GDM1 (cell line): ENCODE measurements around the gene HBA1.
"Not testable (repeated sequence)": the region's sequence is repeated elsewhere in the genome, so short reads cannot be mapped to it uniquely, and the experiment has no call there.

Source experiments
- DNase-seq: peaks from one replicate; lab custom pipeline; 2025; lab: John Stamatoyannopoulos, UW

The HBA1 gene

DNA sequence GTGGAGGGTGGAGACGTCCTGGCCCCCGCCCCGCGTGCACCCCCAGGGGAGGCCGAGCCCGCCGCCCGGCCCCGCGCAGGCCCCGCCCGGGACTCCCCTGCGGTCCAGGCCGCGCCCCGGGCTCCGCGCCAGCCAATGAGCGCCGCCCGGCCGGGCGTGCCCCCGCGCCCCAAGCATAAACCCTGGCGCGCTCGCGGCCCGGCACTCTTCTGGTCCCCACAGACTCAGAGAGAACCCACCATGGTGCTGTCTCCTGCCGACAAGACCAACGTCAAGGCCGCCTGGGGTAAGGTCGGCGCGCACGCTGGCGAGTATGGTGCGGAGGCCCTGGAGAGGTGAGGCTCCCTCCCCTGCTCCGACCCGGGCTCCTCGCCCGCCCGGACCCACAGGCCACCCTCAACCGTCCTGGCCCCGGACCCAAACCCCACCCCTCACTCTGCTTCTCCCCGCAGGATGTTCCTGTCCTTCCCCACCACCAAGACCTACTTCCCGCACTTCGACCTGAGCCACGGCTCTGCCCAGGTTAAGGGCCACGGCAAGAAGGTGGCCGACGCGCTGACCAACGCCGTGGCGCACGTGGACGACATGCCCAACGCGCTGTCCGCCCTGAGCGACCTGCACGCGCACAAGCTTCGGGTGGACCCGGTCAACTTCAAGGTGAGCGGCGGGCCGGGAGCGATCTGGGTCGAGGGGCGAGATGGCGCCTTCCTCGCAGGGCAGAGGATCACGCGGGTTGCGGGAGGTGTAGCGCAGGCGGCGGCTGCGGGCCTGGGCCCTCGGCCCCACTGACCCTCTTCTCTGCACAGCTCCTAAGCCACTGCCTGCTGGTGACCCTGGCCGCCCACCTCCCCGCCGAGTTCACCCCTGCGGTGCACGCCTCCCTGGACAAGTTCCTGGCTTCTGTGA lies at the start of gene HBA1:
Gene HBA1 (plus strand): TSS at position 204 of the 906 bp plus-strand sequence. CDS start 37 bp downstream, at position 241.
- not testable (repeated sequence) for DNase-seq

DNA sequence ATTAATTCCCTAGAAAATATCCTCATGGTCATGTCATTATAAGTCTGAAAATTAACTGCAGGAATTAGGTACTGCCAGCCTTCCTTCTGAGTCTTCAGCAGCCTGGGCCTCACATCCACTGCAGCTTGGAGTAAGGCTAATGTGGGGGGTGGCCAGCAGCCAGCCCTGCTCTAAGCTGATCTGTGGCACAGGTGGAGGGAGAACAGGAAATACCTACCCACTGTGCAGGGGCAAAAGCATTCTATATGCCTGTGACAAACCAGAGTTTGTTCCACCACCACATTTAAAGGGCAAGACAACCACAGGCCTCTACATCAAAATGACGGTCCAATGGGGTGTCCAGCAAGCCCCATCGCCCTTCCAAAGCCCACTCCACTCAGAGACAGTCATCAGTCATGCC lies 47.4 kb upstream of the HBA1 start:
- no peak for DNase-seq

DNA sequence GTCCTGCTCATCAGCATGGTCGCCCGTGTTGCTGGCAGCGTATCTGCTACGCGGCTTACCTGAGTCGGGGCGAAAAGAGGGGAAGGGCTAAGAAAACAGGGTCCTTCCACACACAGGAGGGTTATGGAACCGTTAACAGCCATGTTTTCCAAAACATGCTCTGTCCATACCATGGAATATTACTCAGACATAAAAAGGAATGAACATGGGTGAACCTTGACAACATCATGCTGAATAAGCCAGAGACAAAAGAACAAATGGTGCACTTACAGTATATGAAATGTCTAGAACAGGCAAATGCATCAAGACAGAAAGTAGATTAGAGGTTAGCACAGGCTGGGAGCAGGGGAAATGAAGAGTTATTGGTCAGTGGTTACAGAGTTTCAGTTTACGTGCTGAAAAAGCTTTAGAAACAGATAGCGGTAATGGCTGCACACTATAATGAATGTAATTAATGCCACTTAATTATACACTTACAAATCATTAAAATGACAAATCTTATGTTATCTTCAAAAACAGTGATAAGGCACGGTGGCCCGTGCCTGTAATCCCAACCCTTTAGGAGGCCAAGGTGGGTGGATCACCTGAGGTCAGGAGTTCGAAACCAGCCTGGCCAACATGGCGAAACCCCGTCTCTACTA lies 45.8 kb upstream of the HBA1 start:
- no peak for DNase-seq

DNA sequence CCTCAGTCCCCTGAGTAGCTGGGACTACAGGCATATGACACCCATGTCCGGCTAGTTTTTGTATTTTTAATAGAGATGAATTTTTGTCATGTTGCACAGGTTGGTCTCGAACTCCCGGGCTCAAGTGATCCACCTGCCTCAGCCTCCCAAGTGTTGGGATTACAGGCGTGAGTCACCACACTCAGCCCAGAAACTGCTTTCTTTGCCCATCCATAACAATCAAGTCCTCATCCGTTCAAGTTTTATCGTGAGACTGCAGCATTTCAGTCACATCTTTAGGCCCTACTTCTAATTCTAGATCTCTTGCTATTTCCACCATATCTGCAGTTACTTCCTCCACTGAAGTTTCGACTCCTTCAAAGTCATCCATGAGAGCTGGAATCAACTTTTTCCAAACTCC lies 44.4 kb upstream of the HBA1 start:
- no peak for DNase-seq

DNA sequence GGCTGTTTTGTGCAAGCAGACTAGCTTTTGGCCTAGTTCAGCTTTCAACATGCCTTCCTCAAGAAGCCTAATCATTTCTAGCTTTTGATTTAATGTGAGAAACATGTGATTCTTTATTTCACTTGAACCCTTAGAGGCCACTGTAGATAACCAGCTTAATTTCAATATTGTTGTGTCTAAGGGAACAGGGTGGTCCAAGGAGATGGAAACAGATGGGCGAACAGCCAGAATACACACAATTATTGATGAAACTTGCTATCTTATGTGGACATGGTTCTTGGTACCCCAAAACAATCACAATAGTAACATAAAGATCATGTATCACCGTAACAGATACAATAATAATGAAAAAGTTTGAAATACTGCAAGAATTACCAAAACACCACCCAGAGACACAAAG lies 42.8 kb upstream of the HBA1 start:
- DNase-seq, result no peak

DNA sequence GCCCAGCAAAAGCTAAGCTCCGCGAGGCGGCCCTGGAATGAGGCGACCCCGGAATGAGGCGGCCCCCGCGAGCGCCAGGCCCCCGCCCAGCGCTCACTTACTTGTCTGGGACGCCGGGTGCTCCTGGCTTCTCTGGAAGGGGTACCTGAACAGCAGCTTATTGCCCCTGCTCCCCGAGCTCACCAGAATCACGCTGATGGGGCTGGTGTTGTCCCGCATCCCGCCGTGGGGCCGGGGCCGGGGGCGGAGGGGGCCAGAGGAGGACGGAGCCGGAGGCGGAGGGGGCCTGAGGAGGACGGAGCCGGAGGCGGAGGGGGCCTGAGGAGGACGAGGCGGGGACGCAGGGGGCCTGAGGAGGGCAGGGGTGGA lies 38.4 kb upstream of the HBA1 start:
- DNase-seq, result no peak

DNA sequence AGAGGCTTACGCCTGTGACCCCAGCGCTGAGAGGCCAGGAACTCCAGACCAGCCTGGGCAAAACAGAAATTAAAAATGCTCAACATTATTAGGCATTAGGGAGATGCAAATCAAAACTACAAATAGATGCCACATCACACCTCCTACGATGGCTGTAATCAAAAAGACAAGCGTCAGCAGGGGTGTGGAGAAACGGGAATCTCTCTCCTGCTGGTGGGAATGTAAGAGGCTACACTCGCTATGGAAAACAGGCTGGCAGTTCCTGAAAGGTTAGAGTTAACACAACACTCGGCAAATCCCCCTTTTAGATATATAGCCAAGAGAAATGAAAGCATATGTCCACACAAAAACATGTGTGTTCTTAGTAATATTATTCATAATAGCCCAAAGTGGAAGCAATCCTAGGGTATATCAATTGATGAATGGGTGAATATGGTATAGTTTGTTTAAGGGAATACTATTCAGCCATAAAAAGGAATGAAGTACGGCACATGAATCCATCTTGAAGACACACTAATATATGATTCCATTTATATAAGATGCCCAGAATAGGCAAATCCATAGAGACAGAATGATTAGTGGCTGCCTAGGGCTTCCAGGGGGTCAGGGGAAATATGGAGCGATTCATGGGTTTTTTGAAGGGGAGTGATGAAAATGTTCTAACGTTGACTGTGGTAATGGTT lies 36.2 kb upstream of the HBA1 start:
- DNase-seq, result no peak

DNA sequence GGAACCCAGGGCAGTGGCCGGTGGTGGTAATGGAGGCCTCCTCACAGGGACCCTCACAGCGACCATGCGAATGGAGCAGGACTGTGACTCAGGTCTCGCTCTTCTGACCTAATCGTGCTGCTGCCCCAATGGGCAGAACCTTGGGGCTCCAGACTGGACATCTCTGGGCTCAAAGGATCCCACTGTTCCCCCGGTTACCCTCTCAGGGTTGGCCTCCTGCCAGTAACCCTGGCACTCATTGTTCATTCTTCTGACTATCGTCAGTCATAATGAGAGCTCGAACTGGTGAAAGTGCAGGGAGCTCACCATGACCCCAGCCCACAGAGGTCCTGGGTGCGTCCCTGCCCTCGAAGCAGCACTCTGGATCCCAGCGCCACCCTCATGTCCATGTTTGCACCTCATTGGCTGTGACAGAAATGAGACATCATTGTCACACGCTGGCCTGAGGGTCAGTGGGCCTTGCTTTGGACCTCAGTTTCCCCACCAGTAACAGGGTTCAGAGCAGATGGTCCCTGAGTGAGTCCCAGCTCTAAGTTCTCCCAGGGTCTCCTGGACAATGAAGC lies 34.0 kb upstream of the HBA1 start:
- no peak for DNase-seq

DNA sequence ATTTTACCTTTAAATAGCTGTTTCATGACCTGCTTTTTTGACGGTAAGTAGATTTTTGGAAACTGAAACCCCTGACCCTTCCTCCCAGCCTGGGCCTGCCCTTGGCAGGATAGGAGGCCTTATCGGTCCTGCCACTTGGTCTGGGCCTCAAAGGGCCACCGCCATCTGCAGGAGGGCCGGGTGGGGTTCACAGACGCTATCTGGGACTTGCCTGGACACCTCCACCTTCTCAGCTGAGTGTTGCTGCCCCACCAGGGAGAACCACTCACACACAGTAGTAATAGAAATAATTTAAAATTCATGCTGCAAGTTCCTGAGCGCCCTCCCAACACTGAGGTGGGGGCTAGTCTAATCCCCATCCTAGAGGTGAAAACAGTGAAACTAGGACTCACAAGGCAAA lies 33.4 kb upstream of the HBA1 start:
- no peak for DNase-seq

DNA sequence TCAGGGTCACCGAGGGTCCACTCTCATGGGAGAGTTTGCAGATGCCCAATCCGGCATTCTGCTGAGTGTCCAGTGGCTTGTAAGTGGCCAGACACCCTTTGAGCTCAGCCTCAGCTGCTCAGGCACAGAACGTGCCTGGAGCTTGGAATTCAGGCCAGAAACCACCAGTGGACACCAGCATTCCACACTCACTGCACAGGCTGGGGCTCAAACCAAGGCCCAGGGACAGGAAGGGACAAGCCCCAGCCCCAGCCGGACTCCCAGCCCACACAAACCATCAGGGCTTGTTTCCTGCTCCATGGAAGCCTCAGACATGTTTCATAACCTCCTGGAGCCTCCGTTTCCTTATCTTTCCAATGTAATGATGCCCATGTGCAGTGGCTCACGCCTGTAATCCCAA lies 33.0 kb upstream of the HBA1 start:
- DNase-seq, result no peak

DNA sequence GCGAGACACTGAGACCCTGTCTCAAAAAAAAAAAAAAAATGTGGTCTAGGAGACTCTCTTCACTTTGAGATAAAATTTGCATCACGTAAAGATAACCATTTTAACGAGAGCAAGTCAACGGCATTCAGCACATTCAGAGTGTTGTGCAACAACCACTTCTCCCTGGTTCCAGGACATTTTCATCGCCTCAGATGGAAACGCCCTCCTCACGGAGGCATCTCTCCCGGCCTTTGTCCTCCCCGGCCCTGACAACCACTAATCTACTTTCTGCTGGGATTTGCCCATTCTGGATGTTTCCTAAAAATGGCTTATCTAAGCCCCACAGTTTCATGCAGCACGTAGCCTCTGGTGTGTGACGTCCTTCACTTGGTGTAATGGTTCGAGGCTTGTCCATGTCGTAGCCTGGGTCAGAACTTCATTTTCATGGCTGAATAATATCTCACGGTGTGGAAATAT lies 31.7 kb upstream of the HBA1 start:
- DNase-seq, result no peak

DNA sequence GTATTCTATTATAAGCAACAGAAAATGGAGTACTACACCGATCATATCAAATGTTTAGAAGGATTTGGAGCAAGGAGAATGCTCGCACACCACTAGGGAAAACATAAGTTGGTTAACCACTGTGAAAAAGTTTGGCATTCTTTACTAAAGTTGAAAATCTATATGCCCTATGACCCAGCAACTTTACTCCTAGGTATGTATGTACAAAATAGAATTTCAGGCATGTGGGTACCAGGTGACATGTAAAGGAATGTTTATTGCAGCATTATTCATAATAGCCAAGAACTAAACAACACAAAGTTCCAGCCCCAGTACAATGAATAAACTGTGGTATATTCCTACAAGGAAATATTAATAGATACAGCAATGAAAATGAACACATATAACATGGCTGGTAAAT lies 29.8 kb upstream of the HBA1 start:
- DNase-seq, result no peak

DNA sequence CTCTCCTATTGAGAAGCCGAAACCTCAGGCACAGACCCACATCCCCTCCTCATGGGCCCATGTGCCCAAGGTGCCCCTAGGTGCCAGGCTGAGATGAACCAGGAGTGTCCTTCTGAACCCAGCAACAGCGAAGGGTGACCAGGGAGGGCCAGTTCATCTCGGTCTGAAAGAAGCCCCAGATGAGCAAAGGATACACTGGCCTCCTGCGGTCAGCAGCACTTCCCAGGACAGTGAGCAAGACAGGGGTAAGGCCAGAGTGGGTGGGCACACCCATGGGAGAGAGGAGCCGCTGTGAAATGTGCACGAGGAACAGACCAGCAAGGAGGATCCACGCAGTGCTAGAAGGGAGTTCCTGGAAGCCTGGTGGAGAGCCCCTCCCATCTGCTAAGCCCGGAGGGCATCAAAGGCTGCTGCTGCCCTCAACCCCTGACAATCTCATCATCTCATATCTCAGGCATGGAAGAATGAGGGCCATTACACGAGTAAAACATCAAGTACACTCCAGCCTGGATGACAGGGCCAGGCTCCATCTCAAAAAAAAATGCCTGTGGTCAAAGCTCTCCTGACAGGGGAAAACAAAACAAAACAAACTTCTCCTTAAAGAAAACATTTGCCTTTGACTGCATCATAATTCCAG lies 27.3 kb upstream of the HBA1 start:
- DNase-seq, result no peak

DNA sequence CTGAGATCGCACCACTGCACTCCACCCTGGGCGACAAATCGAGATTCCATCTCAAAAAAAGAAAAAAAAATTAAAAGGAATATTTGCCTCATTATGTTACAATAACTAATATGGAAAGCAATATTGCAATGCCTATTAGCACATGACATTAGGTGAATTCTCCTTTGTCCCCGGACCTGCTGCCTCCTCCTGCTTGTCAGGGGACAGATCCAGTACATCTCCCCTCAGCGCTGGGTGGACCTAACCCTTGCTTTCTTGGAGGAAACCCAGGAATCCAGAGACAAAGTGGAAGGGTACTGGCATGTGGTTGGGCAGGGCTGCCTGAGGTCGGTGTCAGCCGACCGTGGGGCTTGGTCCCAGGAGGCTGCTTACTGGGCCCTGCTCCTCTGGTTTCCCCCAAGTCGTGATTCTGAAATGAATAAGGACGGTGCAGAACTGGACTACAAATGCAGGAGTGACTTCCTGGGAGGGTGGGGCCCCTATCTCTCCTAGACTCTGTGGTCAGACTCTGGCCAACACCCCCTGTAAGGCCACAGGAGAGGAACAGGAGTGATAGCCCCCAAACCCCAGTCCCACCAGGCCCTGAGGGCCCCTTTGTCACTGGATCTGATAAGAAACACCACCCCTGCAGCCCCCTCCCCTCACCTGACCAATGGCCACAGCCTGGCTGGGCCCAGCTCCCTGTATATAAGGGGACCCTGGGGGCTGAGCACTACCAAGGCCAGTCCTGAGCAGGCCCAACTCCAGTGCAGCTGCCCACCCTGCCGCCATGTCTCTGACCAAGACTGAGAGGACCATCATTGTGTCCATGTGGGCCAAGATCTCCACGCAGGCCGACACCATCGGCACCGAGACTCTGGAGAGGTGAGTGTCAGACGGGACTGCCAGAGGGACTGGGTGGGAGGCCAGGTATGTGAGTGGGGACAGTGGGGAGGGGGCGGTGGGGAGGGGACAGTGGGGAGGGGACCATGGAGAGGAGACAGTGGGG lies 24.0 kb upstream of the HBA1 start, which contains the start of gene HBZ:
Gene HBZ (plus strand): TSS at position 504 of the 988 bp plus-strand sequence. CDS start 266 bp downstream, at position 770.
- DNase-seq, result no peak

DNA sequence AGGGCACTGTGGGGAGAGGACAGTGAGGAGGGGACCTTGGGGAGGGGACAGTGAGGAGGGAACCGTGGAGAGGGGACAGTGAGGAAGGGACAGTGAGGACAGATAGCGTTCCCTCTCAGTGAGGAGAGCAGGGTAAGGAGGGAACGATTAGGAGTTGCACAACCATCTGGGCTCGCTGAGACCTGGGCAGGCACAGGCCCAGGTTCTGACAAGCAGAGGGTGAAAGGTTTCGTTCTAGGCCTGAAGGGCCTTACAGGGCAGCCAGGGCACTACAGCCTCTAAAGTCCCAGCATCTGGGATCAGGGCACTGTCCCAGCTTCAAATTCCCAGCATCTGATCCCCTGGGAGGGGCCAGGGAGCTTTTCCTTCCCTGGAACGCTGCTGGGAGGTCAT lies 23.4 kb upstream of the HBA1 start:
- DNase-seq, result not testable (repeated sequence)

DNA sequence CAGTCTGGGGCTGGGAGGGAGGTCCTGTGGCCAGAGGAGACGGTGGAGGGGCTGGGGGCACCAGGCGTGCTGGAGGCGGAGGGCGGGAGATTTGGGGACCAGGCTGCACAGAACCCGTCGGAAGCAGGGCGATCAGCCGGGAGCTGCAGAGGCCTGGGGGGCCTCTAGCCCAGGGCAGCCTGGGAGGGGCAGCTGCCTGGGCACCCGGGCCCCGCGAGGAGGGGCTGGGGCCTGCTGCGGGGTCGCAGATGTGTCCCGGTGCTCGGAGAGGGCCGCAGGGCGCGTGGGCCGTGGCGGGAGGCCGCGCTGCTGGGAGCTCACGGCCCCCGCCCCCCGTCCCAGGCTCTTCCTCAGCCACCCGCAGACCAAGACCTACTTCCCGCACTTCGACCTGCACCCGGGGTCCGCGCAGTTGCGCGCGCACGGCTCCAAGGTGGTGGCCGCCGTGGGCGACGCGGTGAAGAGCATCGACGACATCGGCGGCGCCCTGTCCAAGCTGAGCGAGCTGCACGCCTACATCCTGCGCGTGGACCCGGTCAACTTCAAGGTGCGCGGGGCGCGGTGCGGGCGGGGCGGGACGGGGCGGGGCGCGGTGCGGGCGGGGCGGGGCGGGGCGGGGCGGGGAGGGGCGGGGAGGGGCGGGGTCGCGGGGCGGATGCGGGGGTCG lies 22.8 kb upstream of the HBA1 start:
- not testable (repeated sequence) for DNase-seq

DNA sequence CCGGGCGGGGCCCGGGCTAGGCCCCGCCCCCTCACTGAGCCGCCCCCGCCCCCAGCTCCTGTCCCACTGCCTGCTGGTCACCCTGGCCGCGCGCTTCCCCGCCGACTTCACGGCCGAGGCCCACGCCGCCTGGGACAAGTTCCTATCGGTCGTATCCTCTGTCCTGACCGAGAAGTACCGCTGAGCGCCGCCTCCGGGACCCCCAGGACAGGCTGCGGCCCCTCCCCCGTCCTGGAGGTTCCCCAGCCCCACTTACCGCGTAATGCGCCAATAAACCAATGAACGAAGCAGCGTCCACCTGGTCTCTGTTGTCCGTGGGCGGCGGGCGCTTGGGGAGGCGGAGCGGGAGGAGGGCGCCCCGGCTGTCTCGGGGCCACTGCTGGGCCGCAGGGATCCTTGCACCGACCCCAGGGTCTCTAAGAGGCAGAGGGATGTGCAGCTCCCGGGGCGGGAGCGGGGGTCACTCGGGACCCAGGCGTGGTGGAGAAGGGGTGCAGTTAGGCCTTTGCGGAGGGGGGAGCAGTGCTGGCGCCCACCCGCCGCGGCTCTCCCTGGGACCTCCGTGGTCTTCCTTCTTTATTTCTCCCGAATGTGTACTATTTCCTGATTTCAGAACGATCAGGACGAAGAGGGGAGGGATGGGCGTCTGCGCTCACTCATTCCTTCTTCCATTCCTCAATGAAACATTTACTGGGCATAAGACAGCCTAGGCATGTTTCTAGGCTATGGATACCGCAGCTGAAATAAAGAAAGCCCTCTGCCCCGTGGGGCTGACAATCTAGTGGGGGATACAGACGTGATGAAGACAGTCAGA lies 22.1 kb upstream of the HBA1 start:
- no peak for DNase-seq

DNA sequence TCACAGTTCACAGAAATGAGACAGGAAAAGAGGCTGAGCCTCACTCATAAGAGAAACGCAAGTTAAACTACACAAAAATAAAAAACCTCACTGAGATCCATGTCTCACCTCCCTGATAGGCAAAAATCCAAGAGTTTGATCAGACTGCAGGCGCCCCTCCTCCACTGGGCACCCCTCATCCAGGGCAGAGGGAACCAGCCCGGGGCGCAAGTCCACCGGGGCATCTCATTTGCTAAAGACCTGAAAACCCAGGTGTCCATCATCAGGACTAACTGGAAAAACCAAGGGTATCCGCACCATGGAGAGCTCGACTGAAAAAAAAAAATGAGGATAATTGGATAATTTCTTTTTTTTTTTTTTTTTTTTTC lies 21.5 kb upstream of the HBA1 start:
- no peak for DNase-seq

DNA sequence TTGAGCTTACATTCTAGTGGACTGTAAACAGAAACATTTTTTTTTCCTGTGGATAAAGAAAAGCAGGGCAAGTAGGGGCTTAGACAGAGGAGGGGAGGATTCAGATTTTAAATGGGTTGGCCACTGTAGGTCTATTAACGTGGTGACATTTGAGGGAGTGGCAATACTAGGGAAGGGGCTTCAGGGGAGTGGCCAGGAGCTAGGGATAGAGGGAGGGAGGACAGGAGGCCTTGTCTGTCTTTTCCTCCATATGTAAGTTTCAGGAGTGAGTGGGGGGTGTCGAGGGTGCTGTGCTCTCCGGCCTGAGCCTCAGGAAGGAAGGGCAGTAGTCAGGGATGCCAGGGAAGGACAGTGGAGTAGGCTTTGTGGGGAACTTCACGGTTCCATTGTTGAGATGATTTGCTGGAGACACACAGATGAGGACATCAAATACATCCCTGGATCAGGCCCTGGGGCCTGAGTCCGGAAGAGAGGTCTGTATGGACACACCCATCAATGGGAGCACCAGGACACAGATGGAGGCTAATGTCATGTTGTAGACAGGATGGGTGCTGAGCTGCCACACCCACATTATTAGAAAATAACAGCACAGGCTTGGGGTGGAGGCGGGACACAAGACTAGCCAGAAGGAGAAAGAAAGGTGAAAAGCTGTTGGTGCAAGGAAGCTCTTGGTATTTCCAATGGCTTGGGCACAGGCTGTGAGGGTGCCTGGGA lies 17.2 kb upstream of the HBA1 start:
- no peak for DNase-seq
